HepG2 (cell line): ENCODE results near the gene HAT1. TPM values are rescaled to one million over a fixed set of nuclear protein-coding genes. Genes with fewer than 3 reads are reported as not detected.

Source experiments
- ATAC-seq: fragments of 200-7000 bp; cut with Tn5 transposase; 3 replicates; pipeline ENCODE4 v1.9.1; 2020; ENCODE audit warnings: mild to moderate bottlenecking, moderate library complexity
- BruUV-seq: library from RNA; stranded (reverse); fragments of 400-500 nt; replicated peaks from 2 replicates; lab custom pipeline; 2021; lab: Mats Ljungman, UMichigan
- CTCF ChIA-PET: fragments of 300-600 bp; formaldehyde crosslinking; extraction: SDS; loops from one replicate; lab custom pipeline; 2021; ENCODE audit warnings: low total read pairs, inconsistent platforms, low intra/inter-chr PET ratio; lab: Yijun Ruan, JAX
- POLR2A ChIA-PET: fragments of 350-600 bp; sonication (Branson Sonifier 250); formaldehyde crosslinking; loops from one replicate; lab custom pipeline; 2020; ENCODE audit warnings: antibody characterized with exemption, inconsistent platforms; lab: Yijun Ruan, JAX
- DNase-seq: peaks from one replicate; pipeline ENCODE4 v3.0.0-alpha.2; 2015; ENCODE audit warnings: low spot score
- FAIRE-seq: peaks from 3 replicates; lab custom pipeline; 2011; peaks lifted over from hg19 to GRCh38; lab: Jason Lieb, UNC
- H2AFZ ChIP-seq: one replicate; pipeline ENCODE4 v1.6.1; 2011; ENCODE audit warnings: low read length, inconsistent platforms
- H3K27ac ChIP-seq: fragments of 300-600 bp; 3 replicates; pipeline ENCODE4 v1.8.0; 2011; ENCODE audit warnings: mixed run types, mild to moderate bottlenecking, mixed read lengths, low read length, inconsistent platforms; ENCODE audit not compliant: insufficient read depth; ENCODE audit errors: extremely low read length
- H3K27me3 ChIP-seq, 2 experiments: fragments of 200-600 bp in 1 of 2; 2 replicates in 1 of 2; 3 replicates in 1 of 2; pipeline versions ENCODE4 v1.6.0 to v1.8.0; 2011; ENCODE audit warnings: low read length in 2 of 2, mild to moderate bottlenecking in 2 of 2, moderate library complexity in 2 of 2, inconsistent platforms in 1 of 2; ENCODE audit not compliant: insufficient read depth in 2 of 2, control insufficient read depth in 1 of 2
- H3K36me3 ChIP-seq, 2 experiments: fragments of 200-600 bp in 1 of 2; replicated peaks in 1 of 2; 2 replicates in 1 of 2; 3 replicates in 1 of 2; pipeline versions ENCODE4 v1.5.1 to v1.8.0; 2011; ENCODE audit warnings: low read length in 2 of 2, inconsistent platforms in 1 of 2; ENCODE audit not compliant: insufficient read depth in 2 of 2, control insufficient read depth in 1 of 2
- H3K4me1 ChIP-seq: 2 replicates; pipeline ENCODE4 v1.5.1; 2012; ENCODE audit warnings: low read length, inconsistent platforms; ENCODE audit not compliant: insufficient read depth
- H3K4me2 ChIP-seq: 2 replicates; pipeline ENCODE4 v1.6.0; 2011; ENCODE audit warnings: low read depth, low read length, inconsistent platforms
- H3K4me3 ChIP-seq, 3 experiments: fragments of 200-600 bp in 1 of 3; sonication (generic), shearing (Covaris generic) in 1 of 3; replicated peaks in 1 of 3; 2 replicates each; pipeline ENCODE4 v1.5.1; 2011 to 2016; ENCODE audit warnings: low read length in 3 of 3, inconsistent platforms in 2 of 3, low read depth in 2 of 3, mild to moderate bottlenecking in 2 of 3, control low read depth in 1 of 3, mixed read lengths in 1 of 3; ENCODE audit not compliant: insufficient read depth in 1 of 3
- H3K79me2 ChIP-seq: one replicate; pipeline ENCODE4 v1.6.1; 2011; ENCODE audit warnings: low read length, inconsistent platforms; ENCODE audit not compliant: insufficient read depth
- H3K9ac ChIP-seq: 2 replicates; pipeline ENCODE4 v1.6.0; 2011; ENCODE audit warnings: mild to moderate bottlenecking, low read depth, low read length, inconsistent platforms; ENCODE audit not compliant: insufficient read depth
- H3K9me3 ChIP-seq: 2 replicates; pipeline ENCODE4 v1.5.1; 2012; ENCODE audit warnings: mild to moderate bottlenecking, low read length
- H4K20me1 ChIP-seq: 2 replicates; pipeline ENCODE4 v1.6.0; 2011; ENCODE audit warnings: inconsistent platforms, mild to moderate bottlenecking, low read length, moderate library complexity; ENCODE audit not compliant: insufficient read depth
- EEA1 ChIP-seq: sonication (generic); formaldehyde crosslinking; IDR thresholded peaks from 2 replicates; pipeline ENCODE4 v1.5.1; 2020; ENCODE audit warnings: mild to moderate bottlenecking, missing genetic modification reagents, borderline replicate concordance
- MTF2 ChIP-seq: sonication (generic); formaldehyde crosslinking; IDR thresholded peaks from 2 replicates; pipeline ENCODE4 v1.5.0; 2020; ENCODE audit warnings: missing genetic modification reagents, borderline replicate concordance
- SOX13 ChIP-seq, 3 experiments: fragments of 450-650 bp in 1 of 3; sonication (generic) in 1 of 3; formaldehyde crosslinking in 1 of 3; IDR thresholded peaks in 2 of 3; conservative IDR thresholded peaks in 1 of 3; 2 replicates each; pipeline versions ENCODE4 v1.5.0 to v1.6.1; 2016 to 2020; ENCODE audit warnings: antibody characterized with exemption in 1 of 3, mild to moderate bottlenecking in 1 of 3, missing compliant biosample characterization in 1 of 3, missing genetic modification reagents in 1 of 3, moderate library complexity in 1 of 3
- SRSF1 ChIP-seq: fragments of 200-400 bp; formaldehyde crosslinking; optimal IDR thresholded peaks from 2 replicates; pipeline ENCODE3; 2017; ENCODE audit warnings: mild to moderate bottlenecking, low read depth, low read length, moderate library complexity
- ZNF430 ChIP-seq: sonication (generic); formaldehyde crosslinking; IDR thresholded peaks from 2 replicates; pipeline ENCODE4 v1.9.0; 2021; ENCODE audit warnings: mild to moderate bottlenecking, missing genetic modification reagents
- ZNF557 ChIP-seq: sonication (generic); formaldehyde crosslinking; IDR thresholded peaks from 2 replicates; pipeline ENCODE4 v1.4.0; 2020; ENCODE audit warnings: missing genetic modification reagents
- ZNF672 ChIP-seq: sonication (generic); formaldehyde crosslinking; IDR thresholded peaks from 2 replicates; pipeline ENCODE4 v1.8.1; 2022; ENCODE audit warnings: missing genetic modification reagents
- ZNF777 ChIP-seq: sonication (generic); formaldehyde crosslinking; IDR thresholded peaks from 2 replicates; pipeline ENCODE4 v1.4.0; 2020; ENCODE audit warnings: missing genetic modification reagents
- WGBS: methylation state at CpG from one replicate; pipeline ENCODE4 v1.1.6; 2017; ENCODE audit warnings: low lambda C conversion rate; 5-methylcytosine and 5-hydroxymethylcytosine counted together
- in situ Hi-C: cut with HindIII; loops from 2 replicates; pipeline ENCODE4 v1.10.0; 2017; ENCODE audit warnings: low pct_unique_long_range_greater_than_20kb; ENCODE audit not compliant: extremely low pct_ligation_motif_present
- intact Hi-C: fragments of 100-400 bp; cut with micrococcal nuclease; formaldehyde crosslinking; loops from one replicate; pipeline ENCODE4 v1.10.0; 2022; ENCODE audit not compliant: unreplicated experiment
- polyA plus RNA-seq, 8 experiments: library from polyadenylated mRNA; depleted of rRNA in 3 of 8; stranded (reverse) in 7 of 8; unstranded in 1 of 8; fragments of >200 nt; fragmentation: Illumina TruSeq in 4 of 8; extraction: Trizol in 4 of 8; gene quantifications; 2 replicates each; pipeline versions ENCODE4 v1.2.1 to v1.2.3, GENCODE V29; 2011 to 2016; ENCODE audit warnings: low read depth in 4 of 8, missing spikeins in 1 of 8, mixed read lengths in 1 of 8; ENCODE audit not compliant: insufficient read depth in 1 of 8
- total RNA-seq, 5 experiments: library from RNA; depleted of rRNA; stranded (reverse); fragments of >200 nt; fragmentation: Illumina TruSeq; extraction: Trizol; gene quantifications; 2 replicates each; pipeline ENCODE4 v1.2.3, GENCODE V29; 2016; ENCODE audit warnings: low read depth in 1 of 5
- TF ChIP-seq, protein P1 (sequence below): sonication (generic); formaldehyde crosslinking; conservative IDR thresholded peaks from 2 replicates; pipeline ENCODE4 v1.5.0; 2020; ENCODE audit warnings: missing genetic modification reagents

Gene HAT1
- total and polyA plus RNA-seq, 2 of the 13 experiments (the other 11 are each of a cell fraction or from before 2014, with no cell fraction given), result 45.4 to 119 TPM

- Histone ChIP-seq H3K27ac (no peak overlapping the region), H4K20me1 (no peaks in the 10 kb centered on the region), H3K36me3 (no peaks in the 10 kb centered on the region), H3K9me3 (no peaks in the 10 kb centered on the region), H3K9ac (no peak overlapping the region), H2AFZ (no peak overlapping the region), H3K27me3 (no peaks in the 10 kb centered on the region), H3K4me3 (no peak overlapping the region), H3K4me1 (peaks cover 22% of the 10 kb centered on the region), H3K79me2 (peaks cover 7% of the 10 kb centered on the region), H3K4me2 (no peak overlapping the region)
- CTCF ChIA-PET, result no interaction called here
- DNase-seq (no peak), ATAC-seq (no peak), FAIRE-seq (peak; percentile 23)
- POLR2A ChIA-PET, result no interaction called here
- BruUV-seq, result no TSS peak
- WGBS, result 92% methylated on average over 11 of the region's 11 CpGs
- TF ChIP-seq, protein P1, sequence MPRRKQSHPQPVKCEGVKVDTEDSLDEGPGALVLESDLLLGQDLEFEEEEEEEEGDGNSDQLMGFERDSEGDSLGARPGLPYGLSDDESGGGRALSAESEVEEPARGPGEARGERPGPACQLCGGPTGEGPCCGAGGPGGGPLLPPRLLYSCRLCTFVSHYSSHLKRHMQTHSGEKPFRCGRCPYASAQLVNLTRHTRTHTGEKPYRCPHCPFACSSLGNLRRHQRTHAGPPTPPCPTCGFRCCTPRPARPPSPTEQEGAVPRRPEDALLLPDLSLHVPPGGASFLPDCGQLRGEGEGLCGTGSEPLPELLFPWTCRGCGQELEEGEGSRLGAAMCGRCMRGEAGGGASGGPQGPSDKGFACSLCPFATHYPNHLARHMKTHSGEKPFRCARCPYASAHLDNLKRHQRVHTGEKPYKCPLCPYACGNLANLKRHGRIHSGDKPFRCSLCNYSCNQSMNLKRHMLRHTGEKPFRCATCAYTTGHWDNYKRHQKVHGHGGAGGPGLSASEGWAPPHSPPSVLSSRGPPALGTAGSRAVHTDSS (CRISPR knock-in tag), result no peak
- TF ChIP-seq ZNF672 (CRISPR knock-in tag) (no peak), EEA1 (CRISPR knock-in tag) (no peak), ZNF557 (no peak), SOX13 (IDR thresholded peaks at IDR 0.05) (no peak), SOX13 (CRISPR knock-in tag; conservative IDR thresholded peaks at IDR 0.05 in 1 of 2, IDR thresholded peaks at IDR 0.05 in 1 of 2) (no peak), MTF2 (no peak), ZNF777 (CRISPR knock-in tag) (no peak), SRSF1 (no peak), ZNF430 (no peak)
- intact Hi-C loops, result no loop called here
- in situ Hi-C loops, result no loop called here
These were observed 89.7 kb downstream of the HAT1 start for GRCh38 chr2:172011812-172012575.
